ENCODE data around the gene RIMBP2.

DNA sequence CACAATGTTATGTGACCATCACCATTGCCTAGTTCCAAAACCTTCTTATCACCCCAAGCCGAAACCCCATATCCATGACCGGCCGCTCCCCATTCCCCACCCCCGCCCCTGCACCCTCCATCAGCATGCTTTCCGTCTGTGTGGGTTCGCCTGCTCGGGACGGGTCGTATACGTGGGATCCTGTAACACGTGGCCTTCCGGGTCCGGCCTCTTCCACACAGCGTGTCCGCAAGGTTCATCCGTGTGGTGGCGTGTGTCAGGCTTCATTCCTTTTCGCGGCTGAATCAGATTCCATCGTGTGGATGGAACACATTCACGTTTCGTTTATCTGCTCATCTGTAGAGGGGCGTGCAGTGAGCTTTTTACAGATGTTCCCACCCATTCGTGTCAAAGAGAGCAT lies 41.4 kb downstream of the RIMBP2 start:
- TF ChIP-seq CTCF (IDR thresholded peaks at IDR 0.05) (no peak), POLR2A (IDR thresholded peaks at IDR 0.05) (no peak)

Data from uterus (tissue), 2 donors.